Body of pancreas (tissue), 4 donors: ENCODE data around the gene KRTAP25-1. TPM values are rescaled to one million over a fixed set of nuclear protein-coding genes. Genes with fewer than 3 reads are reported as not detected.

Experiments used
- ATAC-seq: fragments of 150-250 bp; one replicate; pipeline ENCODE4 v1.9.1; 2016
- DNase-seq, 4 donors: peaks; one replicate each; pipeline ENCODE4 v3.0.0-alpha.2; 2019
- H3K27ac ChIP-seq, 4 donors: fragments of 200-600 bp; sonication (generic); 1 replicate in 3 of 4; 2 replicates in 1 of 4; pipeline versions ENCODE4 v1.5.1 to v1.6.1; 2016 to 2019; ENCODE audit warnings: mild to moderate bottlenecking in 1 of 4, mixed read lengths in 1 of 4, moderate library complexity in 1 of 4
- H3K27me3 ChIP-seq, 2 donors: fragments of 200-600 bp; sonication (generic); one replicate each; pipeline ENCODE4 v1.6.0; 2016; ENCODE audit warnings: mild to moderate bottlenecking in 1 of 2
- H3K36me3 ChIP-seq, 2 donors: fragments of 200-600 bp; sonication (generic); replicated peaks in 1 of 2; 2 replicates each; pipeline ENCODE4 v1.5.1; 2016; ENCODE audit warnings: low read depth in 2 of 2; ENCODE audit not compliant: insufficient read depth in 1 of 2
- H3K4me1 ChIP-seq: fragments of 200-600 bp; sonication (generic); one replicate; pipeline ENCODE4 v1.6.0; 2016
- H3K4me3 ChIP-seq, 2 donors: fragments of 200-600 bp; sonication (generic); 1 replicate in 1 of 2; 2 replicates in 1 of 2; pipeline ENCODE4 v1.5.1; 2016 to 2019
- H3K9me3 ChIP-seq, 3 donors: fragments of 200-600 bp; sonication (generic); 1 replicate in 2 of 3; 2 replicates in 1 of 3; pipeline ENCODE4 v1.5.1; 2016
- CTCF ChIP-seq, 7 experiments: fragments of 450-650 bp in 4 of 7; fragments of 200-600 bp in 3 of 7; sonication (generic) in 3 of 7; IDR thresholded peaks; one replicate each; pipeline ENCODE4 v1.5.1; 2016 to 2019; ENCODE audit warnings: antibody characterized with exemption in 7 of 7
- POLR2A ChIP-seq, 3 donors: fragments of 450-650 bp; IDR thresholded peaks; one replicate each; pipeline ENCODE4 v1.6.1; 2016; ENCODE audit warnings: antibody characterized with exemption in 3 of 3, mild to moderate bottlenecking in 2 of 3
- WGBS, 2 donors: methylation state at CpG; one replicate each; pipeline ENCODE4 v1.1.5; 2017; 5-methylcytosine and 5-hydroxymethylcytosine counted together
- intact Hi-C: fragments of 100-400 bp; cut with DNase I; formaldehyde crosslinking; loops from one replicate; pipeline ENCODE4 v1.15.1; 2023
- total RNA-seq, 2 donors: library from RNA; depleted of rRNA; stranded (reverse); fragments of >200 nt; gene quantifications; one replicate each; pipeline ENCODE4 v1.1.0, GENCODE V29; 2016

The KRTAP25-1 gene
- total RNA-seq: not detected

GRCh38 chr21:30289215-30289614 is at the start of gene KRTAP25-1:
Gene KRTAP25-1 (minus strand): TSS chr21:30289514. CDS start chr21:30289490, 24 bp downstream.
- WGBS, 2 donors: 87 to 91% methylated on average over 2 of the region's 2 CpGs
- Histone ChIP-seq H3K27ac (no peak within 1 kb of the TSS), H3K4me3 (no peak within 1 kb of the TSS), H3K36me3 (no peaks in the 10 kb centered on the region), H3K4me1 (no peaks in the 10 kb centered on the region), H3K27me3 (no peaks in the 10 kb centered on the region), H3K9me3 (no peaks in the 10 kb centered on the region)
- TF ChIP-seq CTCF (IDR thresholded peaks at IDR 0.05) (no peak), POLR2A (IDR thresholded peaks at IDR 0.05) (no peak)
- intact Hi-C loops: no loop called here
- ATAC-seq (no peak), DNase-seq (no peak)

- H3K4me1 ChIP-seq: no peaks in the 10 kb centered on the region
- no peaks in the 10 kb centered on the region for H3K27me3 ChIP-seq
- H3K9me3 ChIP-seq: no peaks in the 10 kb centered on the region
- WGBS, 2 donors: 86 to 96% methylated on average over 4 of the region's 4 CpGs
- intact Hi-C loops: no loop called here
- H3K4me3 ChIP-seq: no peak overlapping the region
- no peaks in the 10 kb centered on the region for H3K36me3 ChIP-seq
- no peak for DNase-seq
- TF ChIP-seq POLR2A (IDR thresholded peaks at IDR 0.05): no peak
- no peak for TF ChIP-seq CTCF (IDR thresholded peaks at IDR 0.05)
- ATAC-seq: no peak
- H3K27ac ChIP-seq: no peak overlapping the region
Measured at GRCh38 chr21:30338717-30339116, 49.4 kb upstream of the KRTAP25-1 start.

GRCh38 chr21:30337772-30338171 is 48.5 kb upstream of the KRTAP25-1 start:
- H3K36me3 ChIP-seq: no peaks in the 10 kb centered on the region
- H3K27ac ChIP-seq: no peak overlapping the region
- DNase-seq (no peak), ATAC-seq (no peak)
- H3K9me3 ChIP-seq: no peaks in the 10 kb centered on the region
- no peak overlapping the region for H3K4me3 ChIP-seq
- TF ChIP-seq CTCF (IDR thresholded peaks at IDR 0.05): no peak
- no peak for TF ChIP-seq POLR2A (IDR thresholded peaks at IDR 0.05)
- no peaks in the 10 kb centered on the region for H3K4me1 ChIP-seq
- no peaks in the 10 kb centered on the region for H3K27me3 ChIP-seq
- intact Hi-C loops: no loop called here

GRCh38 chr21:30337276-30337744 is 48.0 kb upstream of the KRTAP25-1 start, which contains the start of gene KRTAP27-1:
Gene KRTAP27-1 (minus strand): TSS chr21:30337694. CDS start chr21:30337668, 26 bp downstream.
- Histone ChIP-seq H3K36me3 (no peaks in the 10 kb centered on the region), H3K4me1 (no peaks in the 10 kb centered on the region), H3K27ac (no peak within 1 kb of the TSS), H3K9me3 (no peaks in the 10 kb centered on the region), H3K4me3 (no peak within 1 kb of the TSS), H3K27me3 (no peaks in the 10 kb centered on the region)
- intact Hi-C loops: no loop called here
- no peak for DNase-seq
- TF ChIP-seq POLR2A (IDR thresholded peaks at IDR 0.05) (no peak), CTCF (IDR thresholded peaks at IDR 0.05) (no peak)
- 85 to 93% methylated on average over 6 of the region's 6 CpGs for WGBS, 2 donors
- no peak for ATAC-seq

GRCh38 chr21:30336596-30336995 is 47.3 kb upstream of the KRTAP25-1 start:
- H3K4me1 ChIP-seq: no peaks in the 10 kb centered on the region
- no peak for ATAC-seq
- no peak overlapping the region for H3K27ac ChIP-seq
- H3K9me3 ChIP-seq: no peaks in the 10 kb centered on the region
- intact Hi-C loops: no loop called here
- no peak for DNase-seq
- no peak overlapping the region for H3K4me3 ChIP-seq
- WGBS, 2 donors: 64 to 73% methylated on average over 2 of the region's 2 CpGs
- TF ChIP-seq CTCF (IDR thresholded peaks at IDR 0.05): no peak
- TF ChIP-seq POLR2A (IDR thresholded peaks at IDR 0.05): no peak
- no peaks in the 10 kb centered on the region for H3K27me3 ChIP-seq
- no peaks in the 10 kb centered on the region for H3K36me3 ChIP-seq
